ENCODE data around the gene SNRNP40. TPM values are rescaled to one million over a fixed set of nuclear protein-coding genes. Genes with fewer than 3 reads are reported as not detected.

SNRNP40 gene
- polyA plus RNA-seq, 1 experiment = 53.1 TPM

DNA sequence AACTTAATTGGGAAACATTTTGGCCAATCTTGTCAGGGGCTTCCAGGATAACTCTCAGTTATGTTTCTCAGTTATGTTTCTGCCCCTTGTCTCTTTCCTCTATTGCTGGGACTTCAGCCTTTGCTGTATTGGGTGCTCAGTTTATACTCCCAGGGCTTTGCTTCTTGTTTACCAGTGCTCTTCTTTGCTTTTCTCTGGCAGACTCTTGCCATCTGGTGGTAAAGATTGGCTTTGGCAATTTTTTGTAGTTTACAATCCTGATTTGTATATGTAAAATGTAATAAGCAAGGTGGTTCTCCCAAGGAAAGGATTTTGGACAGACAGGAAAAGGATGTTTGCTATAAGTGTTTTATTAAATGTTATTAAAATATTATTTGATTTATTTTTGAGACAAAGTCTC lies 38.4 kb upstream of the SNRNP40 start:
- Histone ChIP-seq H3K4me3 (ENCODE audit: low read depth, low read length) (no peak overlapping the region), H3K27me3 (ENCODE audit: control insufficient read depth, insufficient read depth, low read length) (no peaks in the 10 kb centered on the region), H3K9me3 (ENCODE audit: control insufficient read depth, insufficient read depth, low read length) (no peaks in the 10 kb centered on the region), H3K27ac (ENCODE audit: low read depth, low read length) (no peak overlapping the region)
- TF ChIP-seq, protein P1, sequence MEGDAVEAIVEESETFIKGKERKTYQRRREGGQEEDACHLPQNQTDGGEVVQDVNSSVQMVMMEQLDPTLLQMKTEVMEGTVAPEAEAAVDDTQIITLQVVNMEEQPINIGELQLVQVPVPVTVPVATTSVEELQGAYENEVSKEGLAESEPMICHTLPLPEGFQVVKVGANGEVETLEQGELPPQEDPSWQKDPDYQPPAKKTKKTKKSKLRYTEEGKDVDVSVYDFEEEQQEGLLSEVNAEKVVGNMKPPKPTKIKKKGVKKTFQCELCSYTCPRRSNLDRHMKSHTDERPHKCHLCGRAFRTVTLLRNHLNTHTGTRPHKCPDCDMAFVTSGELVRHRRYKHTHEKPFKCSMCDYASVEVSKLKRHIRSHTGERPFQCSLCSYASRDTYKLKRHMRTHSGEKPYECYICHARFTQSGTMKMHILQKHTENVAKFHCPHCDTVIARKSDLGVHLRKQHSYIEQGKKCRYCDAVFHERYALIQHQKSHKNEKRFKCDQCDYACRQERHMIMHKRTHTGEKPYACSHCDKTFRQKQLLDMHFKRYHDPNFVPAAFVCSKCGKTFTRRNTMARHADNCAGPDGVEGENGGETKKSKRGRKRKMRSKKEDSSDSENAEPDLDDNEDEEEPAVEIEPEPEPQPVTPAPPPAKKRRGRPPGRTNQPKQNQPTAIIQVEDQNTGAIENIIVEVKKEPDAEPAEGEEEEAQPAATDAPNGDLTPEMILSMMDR (IDR thresholded peaks at IDR 0.05; ENCODE audit: low read depth, low read length) = peak; percentile 63
- ChIA-PET CTCF (interaction anchor here (1.0 to 2.6 kb wide), 3 partner anchors 10 to 151 kb away, joined by 3 to 35 read pairs (median 3); no protein-coding TSS in a partner anchor), POLR2A (no interaction called here)
- peak; percentile 2 for DNase-seq (ENCODE audit: low read depth, low spot score)

- POLR2A ChIA-PET = no interaction called here
- Histone ChIP-seq H3K27ac (ENCODE audit: low read depth, low read length) (no peak overlapping the region), H3K9me3 (ENCODE audit: control insufficient read depth, insufficient read depth, low read length) (no peaks in the 10 kb centered on the region; the same call in 1 of the 2 replicates), H3K4me3 (ENCODE audit: low read depth, low read length) (no peak overlapping the region), H3K27me3 (ENCODE audit: control insufficient read depth, insufficient read depth, low read length) (no peaks in the 10 kb centered on the region)
- TF ChIP-seq, protein P1 (IDR thresholded peaks at IDR 0.05; ENCODE audit: low read depth, low read length) = no peak
- no peak for DNase-seq (ENCODE audit: low read depth, low spot score)
- CTCF ChIA-PET = interaction anchor here (0.7 kb wide), 1 partner anchor 9 kb away, joined by 3 read pairs; no protein-coding TSS in a partner anchor
Observed at GRCh38 chr1:31327381-31327780, 30.8 kb upstream of the SNRNP40 start.

- no peak for DNase-seq (ENCODE audit: low read depth, low spot score)
- TF ChIP-seq, protein P1 (IDR thresholded peaks at IDR 0.05; ENCODE audit: low read depth, low read length) = no peak
- CTCF ChIA-PET = no interaction called here
- H3K27ac ChIP-seq (ENCODE audit: low read depth, low read length) = no peak overlapping the region
- H3K4me3 ChIP-seq (ENCODE audit: low read depth, low read length) = no peak overlapping the region
- H3K27me3 ChIP-seq (ENCODE audit: control insufficient read depth, insufficient read depth, low read length) = no peaks in the 10 kb centered on the region
- H3K9me3 ChIP-seq (ENCODE audit: control insufficient read depth, insufficient read depth, low read length) = no peaks in the 10 kb centered on the region; the same call in 1 of the 2 replicates
- POLR2A ChIA-PET = interaction anchor here (0.7 kb wide), 1 partner anchor 131 kb away, joined by 3 read pairs; no protein-coding TSS in a partner anchor
Observed at GRCh38 chr1:31326461-31326860, 29.9 kb upstream of the SNRNP40 start.

- DNase-seq (ENCODE audit: low read depth, low spot score) = no peak
- ChIA-PET POLR2A (no interaction called here), CTCF (no interaction called here)
- Histone ChIP-seq H3K4me3 (ENCODE audit: low read depth, low read length) (no peak overlapping the region), H3K27ac (ENCODE audit: low read depth, low read length) (no peak overlapping the region), H3K27me3 (ENCODE audit: control insufficient read depth, insufficient read depth, low read length) (no peaks in the 10 kb centered on the region), H3K9me3 (ENCODE audit: control insufficient read depth, insufficient read depth, low read length) (no peaks in the 10 kb centered on the region; the same call in 1 of the 2 replicates)
- TF ChIP-seq, protein P1 (IDR thresholded peaks at IDR 0.05; ENCODE audit: low read depth, low read length) = no peak
Observed at GRCh38 chr1:31324992-31325391, 28.4 kb upstream of the SNRNP40 start.

DNA sequence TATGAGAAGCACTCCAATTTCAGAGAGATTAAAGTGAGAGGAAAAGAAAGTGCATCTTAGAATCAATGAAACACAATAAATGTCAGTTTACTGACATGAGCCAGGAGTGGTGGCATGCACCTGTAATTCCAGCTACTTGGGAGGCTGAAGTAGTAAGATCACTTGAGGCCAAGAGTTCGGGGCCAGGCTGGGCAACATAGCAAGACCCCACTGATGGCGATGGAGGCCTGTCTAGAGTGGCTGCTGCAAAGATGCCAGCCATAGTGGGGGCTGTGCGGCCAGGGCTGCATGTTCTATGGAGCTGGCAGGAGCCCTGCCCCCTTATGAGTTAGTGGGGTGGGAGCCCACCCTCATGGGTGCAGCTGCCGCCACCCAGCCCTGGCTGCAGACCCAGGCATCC lies 27.5 kb upstream of the SNRNP40 start:
- POLR2A ChIA-PET = no interaction called here

More for the DNA sequence above, 27.5 kb upstream of the SNRNP40 start:
- Histone ChIP-seq H3K9me3 (ENCODE audit: control insufficient read depth, insufficient read depth, low read length) (no peaks in the 10 kb centered on the region; the same call in 1 of the 2 replicates), H3K4me3 (ENCODE audit: low read depth, low read length) (no peak overlapping the region), H3K27ac (ENCODE audit: low read depth, low read length) (no peak overlapping the region), H3K27me3 (ENCODE audit: control insufficient read depth, insufficient read depth, low read length) (no peaks in the 10 kb centered on the region)
- TF ChIP-seq, protein P1 (IDR thresholded peaks at IDR 0.05; ENCODE audit: low read depth, low read length) = no peak
- CTCF ChIA-PET = no interaction called here
- no peak for DNase-seq (ENCODE audit: low read depth, low spot score)

Measured in AG04450 (cell line).